ENCODE results near the gene MBP. TPM values are rescaled to one million over a fixed set of nuclear protein-coding genes. Genes with fewer than 3 reads are reported as not detected.

Gene MBP
- total RNA-seq, 1 experiment from 2014 or later: not detected

DNA sequence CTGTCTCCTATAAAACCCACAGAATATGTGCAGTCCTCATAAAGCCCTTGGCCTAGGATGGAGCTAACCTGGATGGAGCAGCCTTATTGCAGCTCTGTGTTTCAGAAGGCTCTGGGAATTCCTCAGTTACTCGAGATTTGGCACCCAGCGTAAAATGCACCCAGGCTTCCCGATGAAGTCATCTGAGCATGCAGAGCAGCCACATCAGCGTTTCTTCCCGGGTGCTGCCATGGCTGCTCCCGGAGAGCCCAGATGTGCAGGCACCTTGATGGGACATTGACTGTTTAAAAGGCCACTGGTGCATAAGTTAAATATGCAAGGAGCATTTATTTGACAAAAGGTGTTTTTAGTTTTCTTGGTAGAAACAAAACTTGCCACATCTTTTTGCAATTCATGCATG lies 115.2 kb downstream of the MBP start:
- Histone ChIP-seq H3K27me3 (replicated peaks; ENCODE audit: insufficient read depth, low read depth, low read length, poor library complexity) (no peaks in the 10 kb centered on the region), H3K4me1 (ENCODE audit: insufficient read depth, low read length, poor library complexity, severe bottlenecking) (no peaks in the 10 kb centered on the region), H3K4me3 (ENCODE audit: low read depth, low read length, poor library complexity, severe bottlenecking) (no peak overlapping the region), H3K9me3 (ENCODE audit: low read depth, low read length, poor library complexity, severe bottlenecking) (no peaks in the 10 kb centered on the region), H3K27ac (ENCODE audit: low read depth, low read length, poor library complexity, severe bottlenecking) (no peak overlapping the region), H3K36me3 (ENCODE audit: insufficient read depth, low read length, poor library complexity, severe bottlenecking) (no peaks in the 10 kb centered on the region)
- no peak for TF ChIP-seq EZH2 (IDR thresholded peaks at IDR 0.05; ENCODE audit: borderline replicate concordance, low read depth, low read length, poor library complexity, severe bottlenecking)
- TF ChIP-seq, protein P1, sequence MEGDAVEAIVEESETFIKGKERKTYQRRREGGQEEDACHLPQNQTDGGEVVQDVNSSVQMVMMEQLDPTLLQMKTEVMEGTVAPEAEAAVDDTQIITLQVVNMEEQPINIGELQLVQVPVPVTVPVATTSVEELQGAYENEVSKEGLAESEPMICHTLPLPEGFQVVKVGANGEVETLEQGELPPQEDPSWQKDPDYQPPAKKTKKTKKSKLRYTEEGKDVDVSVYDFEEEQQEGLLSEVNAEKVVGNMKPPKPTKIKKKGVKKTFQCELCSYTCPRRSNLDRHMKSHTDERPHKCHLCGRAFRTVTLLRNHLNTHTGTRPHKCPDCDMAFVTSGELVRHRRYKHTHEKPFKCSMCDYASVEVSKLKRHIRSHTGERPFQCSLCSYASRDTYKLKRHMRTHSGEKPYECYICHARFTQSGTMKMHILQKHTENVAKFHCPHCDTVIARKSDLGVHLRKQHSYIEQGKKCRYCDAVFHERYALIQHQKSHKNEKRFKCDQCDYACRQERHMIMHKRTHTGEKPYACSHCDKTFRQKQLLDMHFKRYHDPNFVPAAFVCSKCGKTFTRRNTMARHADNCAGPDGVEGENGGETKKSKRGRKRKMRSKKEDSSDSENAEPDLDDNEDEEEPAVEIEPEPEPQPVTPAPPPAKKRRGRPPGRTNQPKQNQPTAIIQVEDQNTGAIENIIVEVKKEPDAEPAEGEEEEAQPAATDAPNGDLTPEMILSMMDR (conservative IDR thresholded peaks at IDR 0.05; ENCODE audit: low read depth, low read length): no peak
- CTCF ChIA-PET: no interaction called here
- intact Hi-C loops (cut with micrococcal nuclease; ENCODE audit: unreplicated experiment): no loop called here
- no TSS peak for BruUV-seq (replicated peaks)
- no peak for DNase-seq (ENCODE audit: low spot score)
- POLR2A ChIA-PET (ENCODE audit: low non-redundant PET): no interaction called here

DNA sequence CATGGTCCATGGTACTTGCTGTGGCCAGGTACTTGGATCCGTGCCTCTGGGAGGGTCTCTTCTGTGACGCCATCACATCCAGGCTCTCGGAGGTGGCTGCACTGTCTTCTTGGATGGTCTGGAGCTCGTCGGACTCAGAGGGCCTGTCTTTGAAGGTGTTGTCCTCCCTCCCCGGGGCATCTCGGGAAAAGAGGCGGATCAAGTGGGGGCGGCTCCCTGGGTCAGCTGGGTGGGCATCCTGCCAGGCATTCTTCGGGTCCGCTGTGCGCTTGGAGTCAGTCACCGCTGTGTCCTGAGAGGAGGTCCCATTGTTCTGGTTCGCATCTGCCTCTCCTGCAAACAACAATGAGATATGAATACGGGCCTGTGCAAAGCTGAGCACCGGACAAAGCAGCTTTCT lies 115.6 kb downstream of the MBP start:
- H3K4me3 ChIP-seq (ENCODE audit: low read depth, low read length, poor library complexity, severe bottlenecking): no peak overlapping the region
- intact Hi-C loops (cut with micrococcal nuclease; ENCODE audit: unreplicated experiment): no loop called here
- POLR2A ChIA-PET (ENCODE audit: low non-redundant PET): no interaction called here
- H3K9me3 ChIP-seq (ENCODE audit: low read depth, low read length, poor library complexity, severe bottlenecking): no peaks in the 10 kb centered on the region
- TF ChIP-seq, protein P1 (conservative IDR thresholded peaks at IDR 0.05; ENCODE audit: low read depth, low read length): no peak
- H3K4me1 ChIP-seq (ENCODE audit: insufficient read depth, low read length, poor library complexity, severe bottlenecking): no peaks in the 10 kb centered on the region
- H3K36me3 ChIP-seq (ENCODE audit: insufficient read depth, low read length, poor library complexity, severe bottlenecking): no peaks in the 10 kb centered on the region
- no TSS peak for BruUV-seq (replicated peaks)
- no peak for DNase-seq (ENCODE audit: low spot score)
- no peak overlapping the region for H3K27ac ChIP-seq (ENCODE audit: low read depth, low read length, poor library complexity, severe bottlenecking)
- H3K27me3 ChIP-seq (replicated peaks; ENCODE audit: insufficient read depth, low read depth, low read length, poor library complexity): peaks cover 4% of the 10 kb centered on the region
- CTCF ChIA-PET: no interaction called here

GRCh38 chr18:77015771-77016710 lies 116.5 kb downstream of the MBP start:
- intact Hi-C loops (cut with micrococcal nuclease; ENCODE audit: unreplicated experiment): no loop called here
- H3K27ac ChIP-seq (ENCODE audit: low read depth, low read length, poor library complexity, severe bottlenecking): no peak overlapping the region
- no peak overlapping the region for H3K4me3 ChIP-seq (ENCODE audit: low read depth, low read length, poor library complexity, severe bottlenecking)
- H3K4me1 ChIP-seq (ENCODE audit: insufficient read depth, low read length, poor library complexity, severe bottlenecking): no peaks in the 10 kb centered on the region
- no peaks in the 10 kb centered on the region for H3K36me3 ChIP-seq (ENCODE audit: insufficient read depth, low read length, poor library complexity, severe bottlenecking)
- DNase-seq (ENCODE audit: low spot score): no peak
- H3K27me3 ChIP-seq (replicated peaks; ENCODE audit: insufficient read depth, low read depth, low read length, poor library complexity): peaks cover 11% of the 10 kb centered on the region
- TF ChIP-seq EZH2 (IDR thresholded peaks at IDR 0.05; ENCODE audit: borderline replicate concordance, low read depth, low read length, poor library complexity, severe bottlenecking): no peak
- TF ChIP-seq, protein P1 (conservative IDR thresholded peaks at IDR 0.05; ENCODE audit: low read depth, low read length): no peak
- BruUV-seq (replicated peaks): no TSS peak
- POLR2A ChIA-PET (ENCODE audit: low non-redundant PET): no interaction called here
- H3K9me3 ChIP-seq (ENCODE audit: low read depth, low read length, poor library complexity, severe bottlenecking): no peaks in the 10 kb centered on the region
- CTCF ChIA-PET: no interaction called here
